H9 (cell line): ENCODE measurements around the gene C15orf62. TPM values are rescaled to one million over a fixed set of nuclear protein-coding genes. Genes with fewer than 3 reads are reported as not detected.

Source experiments
- DNase-seq: peaks from one replicate; pipeline ENCODE4 v3.0.0-alpha.2; 2017
- H2AFZ ChIP-seq: one replicate; pipeline ENCODE4 v1.6.1; 2013; ENCODE audit warnings: mild to moderate bottlenecking, low read length, control low read depth, moderate library complexity
- H2AK5ac ChIP-seq: 2 replicates; pipeline ENCODE4 v1.6.1; 2013; ENCODE audit warnings: low read length, control low read depth, mixed read lengths; ENCODE audit not compliant: insufficient read length
- H2BK120ac ChIP-seq: one replicate; pipeline ENCODE4 v1.6.1; 2013; ENCODE audit warnings: low read depth, mild to moderate bottlenecking, low read length, control low read depth, inconsistent platforms; ENCODE audit not compliant: poor library complexity, severe bottlenecking
- H2BK12ac ChIP-seq: 2 replicates; pipeline ENCODE4 v1.6.1; 2013; ENCODE audit warnings: low read length, control low read depth, mixed read lengths, low read depth; ENCODE audit not compliant: insufficient read length
- H2BK15ac ChIP-seq: 2 replicates; pipeline ENCODE4 v1.6.1; 2013; ENCODE audit warnings: low read depth, low read length, control low read depth
- H2BK20ac ChIP-seq: one replicate; pipeline ENCODE4 v1.6.1; 2013; ENCODE audit warnings: low read depth, mild to moderate bottlenecking, low read length, control low read depth, inconsistent platforms; ENCODE audit not compliant: poor library complexity, severe bottlenecking
- H2BK5ac ChIP-seq: 2 replicates; pipeline ENCODE4 v1.6.1; 2013; ENCODE audit warnings: low read length, control low read depth, mixed read lengths; ENCODE audit not compliant: insufficient read length
- H3K14ac ChIP-seq: 2 replicates; pipeline ENCODE4 v1.6.1; 2013; ENCODE audit warnings: low read length, control low read depth; ENCODE audit not compliant: insufficient read depth
- H3K18ac ChIP-seq: 2 replicates; pipeline ENCODE4 v1.6.1; 2013; ENCODE audit warnings: low read depth, mild to moderate bottlenecking, mixed read lengths, low read length, control low read depth; ENCODE audit not compliant: insufficient read length
- H3K23ac ChIP-seq: 2 replicates; pipeline ENCODE4 v1.6.1; 2013; ENCODE audit warnings: low read length, control low read depth, mixed read lengths, low read depth; ENCODE audit not compliant: insufficient read length
- H3K23me2 ChIP-seq: 2 replicates; pipeline ENCODE4 v1.6.1; 2013; ENCODE audit warnings: low read depth, mild to moderate bottlenecking, mixed read lengths, low read length, control low read depth; ENCODE audit not compliant: insufficient read length, poor library complexity, severe bottlenecking
- H3K27ac ChIP-seq: 2 replicates; pipeline ENCODE4 v1.5.1; 2013; ENCODE audit warnings: low read length, control low read depth, mixed read lengths, low read depth; ENCODE audit not compliant: insufficient read length
- H3K27me3 ChIP-seq: 2 replicates; pipeline ENCODE4 v1.6.1; 2013; ENCODE audit warnings: low read length, control low read depth, inconsistent platforms; ENCODE audit not compliant: insufficient read depth
- H3K4ac ChIP-seq: 2 replicates; pipeline ENCODE4 v1.6.1; 2013; ENCODE audit warnings: low read depth, mild to moderate bottlenecking, control low read depth, inconsistent platforms, low read length, moderate library complexity
- H3K4me1 ChIP-seq: 2 replicates; pipeline ENCODE4 v1.6.1; 2013; ENCODE audit warnings: low read length, control low read depth, inconsistent platforms; ENCODE audit not compliant: insufficient read depth
- H3K4me2 ChIP-seq: 2 replicates; pipeline ENCODE4 v1.6.1; 2013; ENCODE audit warnings: low read length, control low read depth, mixed read lengths; ENCODE audit not compliant: insufficient read length, insufficient read depth
- H3K56ac ChIP-seq: 2 replicates; pipeline ENCODE4 v1.6.1; 2013; ENCODE audit warnings: low read depth, mild to moderate bottlenecking, mixed read lengths, low read length, control low read depth; ENCODE audit not compliant: insufficient read length
- H3K79me1 ChIP-seq: 2 replicates; pipeline ENCODE4 v1.6.1; 2013; ENCODE audit warnings: low read depth, mild to moderate bottlenecking, moderate library complexity, low read length, control low read depth, inconsistent platforms; ENCODE audit not compliant: insufficient read depth, poor library complexity, severe bottlenecking
- H3K79me2 ChIP-seq: 2 replicates; pipeline ENCODE4 v1.6.1; 2013; ENCODE audit warnings: low read length, control low read depth, inconsistent platforms; ENCODE audit not compliant: insufficient read depth
- H3K9ac ChIP-seq: 2 replicates; pipeline ENCODE4 v1.6.1; 2013; ENCODE audit warnings: low read length, control low read depth, mixed read lengths; ENCODE audit not compliant: insufficient read length; ENCODE audit errors: extremely low read depth
- H3K9me3 ChIP-seq: one replicate; pipeline ENCODE4 v1.6.1; 2013; ENCODE audit warnings: low read depth, low read length, inconsistent platforms; ENCODE audit not compliant: control insufficient read depth
- H3T11ph ChIP-seq: one replicate; pipeline ENCODE4 v1.6.1; 2013; ENCODE audit warnings: mild to moderate bottlenecking, low read length, control low read depth, inconsistent platforms
- H4K20me1 ChIP-seq: one replicate; pipeline ENCODE4 v1.6.1; 2013; ENCODE audit not compliant: control insufficient read depth, insufficient read length, insufficient read depth
- H4K5ac ChIP-seq: 2 replicates; pipeline ENCODE4 v1.6.1; 2013; ENCODE audit warnings: low read depth, mild to moderate bottlenecking, mixed read lengths, low read length, control low read depth; ENCODE audit not compliant: insufficient read length
- H4K8ac ChIP-seq: replicated peaks from 2 replicates; pipeline ENCODE4 v1.6.1; 2013; ENCODE audit warnings: low read length, control low read depth, mixed read lengths, low read depth; ENCODE audit not compliant: insufficient read length
- H4K91ac ChIP-seq: 2 replicates; pipeline ENCODE4 v1.6.1; 2013; ENCODE audit warnings: low read depth, mild to moderate bottlenecking, moderate library complexity, mixed read lengths, low read length, control low read depth; ENCODE audit not compliant: insufficient read length
- H3K27ac Mint-ChIP-seq, 3 experiments: 2 replicates in 2 of 3; 3 replicates in 1 of 3; pipeline ENCODE4 v1.8.0; 2020 to 2021; ENCODE audit warnings: mixed read lengths in 3 of 3, mild to moderate bottlenecking in 1 of 3, moderate library complexity in 1 of 3
- H3K27me3 Mint-ChIP-seq: 2 replicates; pipeline ENCODE4 v1.8.0; 2021; ENCODE audit warnings: low read depth, mild to moderate bottlenecking, moderate library complexity, mixed read lengths
- H3K36me3 Mint-ChIP-seq, 3 experiments: 2 replicates in 2 of 3; 3 replicates in 1 of 3; pipeline ENCODE4 v1.8.0; 2020 to 2021; ENCODE audit warnings: low read depth in 3 of 3, mixed read lengths in 3 of 3; ENCODE audit not compliant: insufficient read depth in 1 of 3
- H3K4me1 Mint-ChIP-seq, 2 experiments: 2 replicates each; pipeline ENCODE4 v1.8.0; 2020; ENCODE audit warnings: mixed read lengths in 2 of 2
- H3K4me3 Mint-ChIP-seq, 2 experiments: 2 replicates in 1 of 2; 3 replicates in 1 of 2; pipeline ENCODE4 v1.8.0; 2020 to 2021; ENCODE audit warnings: mild to moderate bottlenecking in 2 of 2, mixed read lengths in 2 of 2, moderate library complexity in 1 of 2
- H3K9me3 Mint-ChIP-seq, 2 experiments: 2 replicates in 1 of 2; 3 replicates in 1 of 2; pipeline ENCODE4 v1.8.0; 2020; ENCODE audit warnings: mild to moderate bottlenecking in 2 of 2, mixed read lengths in 2 of 2, moderate library complexity in 1 of 2
- WGBS: extraction: QIAGEN DNeasy Blood & Tissue Kit; methylation state at CpG from one replicate; pipeline ENCODE4 v1.1.7; 2013; ENCODE audit warnings: missing lambda C conversion rate, low lambda C conversion rate, mixed read lengths; ENCODE audit not compliant: insufficient read length; ENCODE audit errors: extremely low coverage; 5-methylcytosine and 5-hydroxymethylcytosine counted together
- total RNA-seq: library from RNA; stranded (reverse); gene quantifications from 2 replicates; pipeline ENCODE4 v1.2.1, GENCODE V29; 2021
- TF ChIP-seq, protein P1 (sequence below): fragments of 200-600 bp; sonication (generic); conservative IDR thresholded peaks from 3 replicates; pipeline ENCODE4 v1.8.0; 2021; ENCODE audit warnings: antibody characterized with exemption, mild to moderate bottlenecking

C15orf62 gene
- total RNA-seq, 1 experiment from 2014 or later = 0.70 TPM

GRCh38 chr15:40789999-40790398 lies 20.2 kb downstream of the C15orf62 start:
- no peak overlapping the region for H4K91ac ChIP-seq
- H4K8ac ChIP-seq = no peak overlapping the region
- DNase-seq = no peak
- no peaks in the 10 kb centered on the region for H4K20me1 ChIP-seq
- peaks cover 9% of the 10 kb centered on the region; the same call in 1 of the 2 replicates for H3K4me1 ChIP-seq
- no peak overlapping the region for H3K23ac ChIP-seq
- no peak overlapping the region for H2AK5ac ChIP-seq
- no peak overlapping the region for H3K27ac Mint-ChIP-seq
- H3T11ph ChIP-seq = no peak overlapping the region
- H4K5ac ChIP-seq = no peak overlapping the region
- no peaks in the 10 kb centered on the region for H3K79me2 ChIP-seq
- H2BK5ac ChIP-seq = no peak overlapping the region
- H3K79me1 ChIP-seq = peaks cover 4% of the 10 kb centered on the region
- no peak overlapping the region for H3K27ac ChIP-seq
- no peak overlapping the region for H3K14ac ChIP-seq
- H2BK12ac ChIP-seq = no peak overlapping the region
- WGBS = no CpG with 5 or more reads among the region's 8 CpGs
- no peak overlapping the region for H3K9ac ChIP-seq
- no peak overlapping the region for H2AFZ ChIP-seq
- no peak overlapping the region for H3K4me3 Mint-ChIP-seq
- TF ChIP-seq, protein P1, sequence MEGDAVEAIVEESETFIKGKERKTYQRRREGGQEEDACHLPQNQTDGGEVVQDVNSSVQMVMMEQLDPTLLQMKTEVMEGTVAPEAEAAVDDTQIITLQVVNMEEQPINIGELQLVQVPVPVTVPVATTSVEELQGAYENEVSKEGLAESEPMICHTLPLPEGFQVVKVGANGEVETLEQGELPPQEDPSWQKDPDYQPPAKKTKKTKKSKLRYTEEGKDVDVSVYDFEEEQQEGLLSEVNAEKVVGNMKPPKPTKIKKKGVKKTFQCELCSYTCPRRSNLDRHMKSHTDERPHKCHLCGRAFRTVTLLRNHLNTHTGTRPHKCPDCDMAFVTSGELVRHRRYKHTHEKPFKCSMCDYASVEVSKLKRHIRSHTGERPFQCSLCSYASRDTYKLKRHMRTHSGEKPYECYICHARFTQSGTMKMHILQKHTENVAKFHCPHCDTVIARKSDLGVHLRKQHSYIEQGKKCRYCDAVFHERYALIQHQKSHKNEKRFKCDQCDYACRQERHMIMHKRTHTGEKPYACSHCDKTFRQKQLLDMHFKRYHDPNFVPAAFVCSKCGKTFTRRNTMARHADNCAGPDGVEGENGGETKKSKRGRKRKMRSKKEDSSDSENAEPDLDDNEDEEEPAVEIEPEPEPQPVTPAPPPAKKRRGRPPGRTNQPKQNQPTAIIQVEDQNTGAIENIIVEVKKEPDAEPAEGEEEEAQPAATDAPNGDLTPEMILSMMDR = no peak
- no peaks in the 10 kb centered on the region for H3K27me3 ChIP-seq
- no peaks in the 10 kb centered on the region for H3K9me3 Mint-ChIP-seq
- no peak overlapping the region for H3K56ac ChIP-seq
- no peak overlapping the region for H2BK15ac ChIP-seq
- H3K18ac ChIP-seq = no peak overlapping the region
- H3K36me3 Mint-ChIP-seq = peaks cover 6 to 14% (median 13%) of the 10 kb centered on the region in 3 experiments; a peak in 5 of 7 replicates
- H3K4me2 ChIP-seq = no peak overlapping the region
- H3K4me1 Mint-ChIP-seq = peaks cover 44 to 45% of the 10 kb centered on the region in 2 experiments
- no peaks in the 10 kb centered on the region for H3K27me3 Mint-ChIP-seq
- H2BK120ac ChIP-seq = no peak overlapping the region
- no peaks in the 10 kb centered on the region for H3K9me3 ChIP-seq
- no peak overlapping the region for H3K4ac ChIP-seq
- no peaks in the 10 kb centered on the region for H3K23me2 ChIP-seq
- no peak overlapping the region for H2BK20ac ChIP-seq
